Psoas muscle (tissue), 8 donors: ENCODE measurements around the gene SSRP1. TPM values are rescaled to one million over a fixed set of nuclear protein-coding genes. Genes with fewer than 3 reads are reported as not detected.

Source experiments
- ATAC-seq, 4 donors: fragments of 200-7000 bp; cut with Tn5 transposase; one replicate each; pipeline ENCODE4 v1.9.1; 2020; ENCODE audit warnings: moderate library complexity in 3 of 4, mild to moderate bottlenecking in 2 of 4
- DNase-seq, 2 donors: peaks; one replicate each; pipeline ENCODE4 v3.0.0-alpha.2; 2020
- H3K27ac ChIP-seq: fragments of 200-600 bp; one replicate; pipeline ENCODE4 v1.8.0; 2022
- H3K27me3 ChIP-seq, 3 donors: fragments of 200-600 bp in 1 of 3; one replicate each; pipeline versions ENCODE4 v1.6.1 to v1.8.0; 2013 to 2022; ENCODE audit warnings: low read length in 2 of 3, mild to moderate bottlenecking in 2 of 3, moderate library complexity in 1 of 3; ENCODE audit not compliant: insufficient read depth in 3 of 3
- H3K36me3 ChIP-seq, 2 donors: fragments of 200-600 bp in 1 of 2; one replicate each; pipeline versions ENCODE4 v1.6.1 to v1.8.0; 2013 to 2022; ENCODE audit warnings: low read depth in 1 of 2, mild to moderate bottlenecking in 1 of 2, moderate library complexity in 1 of 2; ENCODE audit not compliant: insufficient read depth in 1 of 2
- H3K4me1 ChIP-seq: fragments of 200-600 bp; one replicate; pipeline ENCODE4 v1.8.0; 2022
- H3K4me3 ChIP-seq: fragments of 200-600 bp; one replicate; pipeline ENCODE4 v1.8.0; 2022; ENCODE audit warnings: mild to moderate bottlenecking
- H3K9me3 ChIP-seq: fragments of 200-600 bp; one replicate; pipeline ENCODE4 v1.8.0; 2022
- WGBS, 3 donors: extraction: QIAGEN DNeasy Blood & Tissue Kit; methylation state at CpG; one replicate each; pipeline versions ENCODE4 v1.1.6 to v1.1.7; 2013; 5-methylcytosine and 5-hydroxymethylcytosine counted together
- intact Hi-C, 2 donors: fragments of 100-400 bp; cut with DNase I; formaldehyde crosslinking; loops; one replicate each; pipeline versions ENCODE4 v1.11.0 to v1.14.2; 2022
- polyA plus RNA-seq, 3 donors: library from polyadenylated mRNA; stranded (reverse); fragments of 200-250 nt; gene quantifications; one replicate each; pipeline ENCODE4 v1.2.3, GENCODE V29; 2013
- total RNA-seq, 4 donors: library from RNA; stranded (reverse); fragmentation: NEBNext Ultra II Directional in 2 of 4; extraction: Animal tissue kit (Norgen Biotek cat#: 25700) in 2 of 4; gene quantifications; one replicate each; pipeline versions ENCODE4 v1.2.1 to v1.2.4, GENCODE V29; 2021 to 2023
- TF ChIP-seq, protein P1 (sequence below): fragments of 200-600 bp; IDR thresholded peaks from one replicate; pipeline ENCODE4 v1.8.0; 2022; ENCODE audit warnings: antibody characterized with exemption
- donor health status: healthy with polysubstance abuse.
- donor health status: DM: no; HTN: no; CAD: no; lungs with moderate emphysema.
- donor health status: Bipolar disorder and iron deficiency.
- donor health status: healthy.
- donor health status: DM: yes; HTN: yes; CAD: no.
- donor health status: DM: no; HTN: no; CAD: no.
- donor health status: DM: no; HTN: no; CAD: no.
- donor health status: DM: yes; HTN: yes; CAD: no.

SSRP1 gene
- total and polyA plus RNA-seq, 7 donors = 69.0 to 138 (median 94.0) TPM

DNA sequence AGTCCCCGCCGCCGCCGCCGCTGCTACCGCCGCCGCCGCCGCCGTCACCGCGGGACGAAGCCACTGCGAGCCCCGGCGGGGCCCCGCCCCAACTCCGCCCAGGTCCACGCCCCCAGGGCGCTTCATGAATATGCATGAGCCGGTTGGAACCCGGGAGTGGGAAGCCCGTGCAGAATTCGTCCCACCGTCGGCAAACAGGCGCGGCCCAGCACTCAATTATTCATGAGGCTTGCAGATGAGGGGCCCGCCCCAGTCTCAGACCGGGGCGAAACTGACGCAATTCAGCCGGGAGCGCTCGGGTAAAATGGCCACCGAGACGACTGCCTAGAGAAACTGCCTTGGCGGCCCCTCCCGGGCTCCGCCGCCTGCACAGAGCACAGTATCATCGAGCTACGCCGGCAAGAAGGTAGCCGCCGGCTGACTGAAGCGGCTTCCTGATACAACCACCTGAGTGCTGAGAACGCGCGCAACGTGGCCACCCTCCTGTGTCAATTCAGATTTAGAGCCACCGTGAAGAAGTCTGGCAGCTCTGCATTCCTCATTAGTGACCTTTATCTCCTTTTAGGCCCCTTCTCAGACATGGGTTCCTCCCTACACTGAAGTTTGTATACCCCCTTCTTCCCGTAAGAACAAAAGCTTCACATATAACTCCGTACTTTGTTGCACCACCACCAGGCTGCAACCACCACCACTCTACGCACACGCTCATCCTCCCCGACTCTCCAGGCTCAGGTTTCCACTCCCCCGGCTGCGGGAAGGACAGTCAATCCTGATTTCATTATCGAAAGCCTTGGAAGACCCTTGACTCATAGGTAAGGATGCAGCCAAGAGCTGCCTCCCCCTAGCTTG, 10.6 kb downstream of the SSRP1 start, which contains the start of gene TNKS1BP1:
Gene TNKS1BP1 (minus strand): TSS at position 67 of the 849 bp plus-strand sequence. CDS start 3,067 bp downstream, outside the sequence.
- TF ChIP-seq, protein P1, sequence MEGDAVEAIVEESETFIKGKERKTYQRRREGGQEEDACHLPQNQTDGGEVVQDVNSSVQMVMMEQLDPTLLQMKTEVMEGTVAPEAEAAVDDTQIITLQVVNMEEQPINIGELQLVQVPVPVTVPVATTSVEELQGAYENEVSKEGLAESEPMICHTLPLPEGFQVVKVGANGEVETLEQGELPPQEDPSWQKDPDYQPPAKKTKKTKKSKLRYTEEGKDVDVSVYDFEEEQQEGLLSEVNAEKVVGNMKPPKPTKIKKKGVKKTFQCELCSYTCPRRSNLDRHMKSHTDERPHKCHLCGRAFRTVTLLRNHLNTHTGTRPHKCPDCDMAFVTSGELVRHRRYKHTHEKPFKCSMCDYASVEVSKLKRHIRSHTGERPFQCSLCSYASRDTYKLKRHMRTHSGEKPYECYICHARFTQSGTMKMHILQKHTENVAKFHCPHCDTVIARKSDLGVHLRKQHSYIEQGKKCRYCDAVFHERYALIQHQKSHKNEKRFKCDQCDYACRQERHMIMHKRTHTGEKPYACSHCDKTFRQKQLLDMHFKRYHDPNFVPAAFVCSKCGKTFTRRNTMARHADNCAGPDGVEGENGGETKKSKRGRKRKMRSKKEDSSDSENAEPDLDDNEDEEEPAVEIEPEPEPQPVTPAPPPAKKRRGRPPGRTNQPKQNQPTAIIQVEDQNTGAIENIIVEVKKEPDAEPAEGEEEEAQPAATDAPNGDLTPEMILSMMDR = no peak
- H3K4me3 ChIP-seq = peak within 1 kb of the TSS; percentile 81
- intact Hi-C loops = no loop called here
- ATAC-seq (peak; percentile 81 to 91 (median 84)), DNase-seq (peak; percentile 98 to 99)
- peaks cover 0 to 51% of the 10 kb centered on the region in 2 donors for H3K36me3 ChIP-seq
- no peaks in the 10 kb centered on the region for H3K27me3 ChIP-seq
- H3K4me1 ChIP-seq = peaks cover 40% of the 10 kb centered on the region
- no peaks in the 10 kb centered on the region for H3K9me3 ChIP-seq
- peak within 1 kb of the TSS; percentile 87 for H3K27ac ChIP-seq
- 0 to 1% (median 1%) methylated on average over 49 to 61 of the region's 61 CpGs for WGBS, 3 donors

DNA sequence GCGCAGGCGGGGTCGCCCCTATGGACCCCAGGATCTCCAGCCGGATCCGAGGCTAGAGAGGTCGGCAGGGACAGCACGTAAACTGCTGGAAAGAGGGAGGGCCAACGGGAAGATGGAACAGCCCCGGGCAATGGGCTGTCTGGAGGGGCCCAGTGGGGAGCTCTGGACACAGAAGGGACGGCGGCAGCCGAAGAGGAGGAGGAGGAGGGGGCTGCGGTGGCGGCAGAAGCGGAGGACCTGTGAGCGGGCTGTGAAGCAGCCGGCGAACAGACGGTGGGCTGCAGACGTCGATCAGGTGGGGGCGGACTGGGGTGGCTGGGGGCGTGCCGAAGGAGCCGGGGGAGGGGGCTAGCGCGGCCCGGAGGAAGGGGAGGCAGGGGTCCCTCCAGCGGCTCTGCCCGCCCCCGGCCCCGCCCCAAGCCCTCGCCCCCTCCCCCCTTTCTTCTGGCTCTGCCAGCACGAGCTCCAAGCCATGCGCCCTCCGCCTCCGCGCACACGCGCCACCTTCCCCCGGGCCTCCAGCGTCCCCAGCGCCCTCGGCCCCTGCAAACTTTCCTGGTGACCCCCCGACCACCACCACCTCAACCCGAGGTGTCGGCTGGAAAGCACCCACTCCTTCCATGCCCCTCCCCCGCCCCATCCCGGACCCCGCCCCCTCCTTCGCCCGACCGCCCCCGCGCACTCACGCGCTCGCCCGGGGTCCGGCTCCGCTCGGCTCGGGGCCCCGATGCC, 11.4 kb downstream of the SSRP1 start:
- WGBS, 3 donors = 1 to 5% (median 3%) methylated on average over 28 to 64 of the region's 64 CpGs
- H3K27me3 ChIP-seq = no peaks in the 10 kb centered on the region
- peaks cover 42% of the 10 kb centered on the region for H3K4me1 ChIP-seq
- peak overlapping the region; percentile 81 for H3K4me3 ChIP-seq
- ATAC-seq (peak in 2 of 4 donors; percentile 0 to 1), DNase-seq (peak; percentile 65 to 80)
- H3K27ac ChIP-seq = peak overlapping the region; percentile 87
- no peaks in the 10 kb centered on the region for H3K9me3 ChIP-seq
- peaks cover 0 to 51% of the 10 kb centered on the region in 2 donors for H3K36me3 ChIP-seq
- TF ChIP-seq, protein P1 = no peak
- intact Hi-C loops = no loop called here

DNA sequence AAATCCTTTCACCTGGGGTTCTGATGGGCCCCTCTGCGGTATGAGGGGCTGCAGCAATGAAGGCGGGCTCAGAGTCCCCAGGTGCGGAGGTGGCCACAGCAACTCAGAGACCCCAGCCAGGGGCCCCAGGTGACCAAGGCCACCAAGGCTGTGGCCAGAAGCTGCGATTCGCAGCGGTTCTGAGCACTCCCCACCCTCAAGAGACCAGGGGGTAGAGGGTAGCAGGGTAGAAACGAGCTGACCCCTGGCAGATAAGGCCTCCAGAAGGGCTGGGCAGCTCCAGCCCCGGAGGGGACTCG, 11.9 kb downstream of the SSRP1 start:
- TF ChIP-seq, protein P1 = no peak
- 29 to 38% (median 31%) methylated on average over 9 of the region's 9 CpGs for WGBS, 3 donors
- Histone ChIP-seq H3K27me3 (no peaks in the 10 kb centered on the region), H3K9me3 (no peaks in the 10 kb centered on the region), H3K4me3 (peak overlapping the region; percentile 81), H3K36me3 (peaks cover 0 to 49% of the 10 kb centered on the region in 2 donors), H3K27ac (peak overlapping the region; percentile 87), H3K4me1 (peaks cover 47% of the 10 kb centered on the region)
- intact Hi-C loops = no loop called here
- no peak for ATAC-seq
- DNase-seq = no peak

DNA sequence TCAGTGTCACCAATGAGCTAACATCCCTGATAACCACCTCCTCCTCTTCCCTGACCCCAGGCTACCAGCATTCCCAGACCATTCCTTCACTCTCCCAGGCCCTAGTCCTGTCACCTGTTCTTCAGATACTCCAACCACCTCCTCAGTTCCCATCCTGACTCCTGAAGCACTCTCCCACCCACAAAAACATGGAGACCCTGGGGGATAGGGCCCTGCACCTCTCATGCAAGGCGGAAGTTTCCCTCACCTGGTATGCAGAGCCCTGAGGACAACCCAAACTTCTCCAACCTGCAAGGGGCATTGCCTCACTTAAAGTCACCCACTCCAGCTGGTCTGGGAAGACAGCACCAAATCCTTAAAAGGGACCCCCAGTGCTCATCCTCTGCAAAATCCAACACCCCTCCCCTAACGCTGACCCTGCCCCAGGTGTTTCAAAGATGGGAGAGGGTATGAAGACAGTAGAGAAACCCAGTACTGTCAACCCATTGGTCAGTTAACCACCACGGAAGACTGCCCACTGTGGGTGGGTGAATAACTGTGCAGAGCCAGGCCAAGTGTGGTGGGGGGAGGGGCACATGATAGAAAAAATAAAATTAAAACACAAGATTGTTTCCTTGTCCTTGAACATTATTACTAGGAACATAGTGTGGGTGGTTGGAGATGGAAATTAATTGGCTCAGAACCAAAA, 12.4 kb downstream of the SSRP1 start:
- Histone ChIP-seq H3K27me3 (no peaks in the 10 kb centered on the region), H3K4me1 (peaks cover 52% of the 10 kb centered on the region), H3K9me3 (no peaks in the 10 kb centered on the region), H3K27ac (peak overlapping the region; percentile 87), H3K36me3 (peaks cover 0 to 44% of the 10 kb centered on the region in 2 donors), H3K4me3 (peak overlapping the region; percentile 81)
- DNase-seq = peak in 1 of 2 donors; percentile 61
- TF ChIP-seq, protein P1 = peak; percentile 9
- no peak for ATAC-seq
- intact Hi-C loops = no loop called here
- WGBS, 3 donors = 59 to 64% (median 62%) methylated on average over 3 of the region's 3 CpGs
